A549 treated with dexamethasone at 1 μM for 4 hours (cell line): ENCODE data around the gene ATXN10. TPM values are rescaled to one million over a fixed set of nuclear protein-coding genes. Genes with fewer than 3 reads are reported as not detected.

ENCODE experiments used
- total RNA-seq: library from RNA; stranded (reverse); fragments of 200-300 nt; extraction: Qiagen RNA extraction; gene quantifications from 5 replicates; pipeline ENCODE4 v1.2.3, GENCODE V29; 2022

Gene ATXN10, protein sequence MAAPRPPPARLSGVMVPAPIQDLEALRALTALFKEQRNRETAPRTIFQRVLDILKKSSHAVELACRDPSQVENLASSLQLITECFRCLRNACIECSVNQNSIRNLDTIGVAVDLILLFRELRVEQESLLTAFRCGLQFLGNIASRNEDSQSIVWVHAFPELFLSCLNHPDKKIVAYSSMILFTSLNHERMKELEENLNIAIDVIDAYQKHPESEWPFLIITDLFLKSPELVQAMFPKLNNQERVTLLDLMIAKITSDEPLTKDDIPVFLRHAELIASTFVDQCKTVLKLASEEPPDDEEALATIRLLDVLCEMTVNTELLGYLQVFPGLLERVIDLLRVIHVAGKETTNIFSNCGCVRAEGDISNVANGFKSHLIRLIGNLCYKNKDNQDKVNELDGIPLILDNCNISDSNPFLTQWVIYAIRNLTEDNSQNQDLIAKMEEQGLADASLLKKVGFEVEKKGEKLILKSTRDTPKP
- 91.5 to 115 TPM (median 98.8 TPM) in 5 replicates for total RNA-seq

DNA sequence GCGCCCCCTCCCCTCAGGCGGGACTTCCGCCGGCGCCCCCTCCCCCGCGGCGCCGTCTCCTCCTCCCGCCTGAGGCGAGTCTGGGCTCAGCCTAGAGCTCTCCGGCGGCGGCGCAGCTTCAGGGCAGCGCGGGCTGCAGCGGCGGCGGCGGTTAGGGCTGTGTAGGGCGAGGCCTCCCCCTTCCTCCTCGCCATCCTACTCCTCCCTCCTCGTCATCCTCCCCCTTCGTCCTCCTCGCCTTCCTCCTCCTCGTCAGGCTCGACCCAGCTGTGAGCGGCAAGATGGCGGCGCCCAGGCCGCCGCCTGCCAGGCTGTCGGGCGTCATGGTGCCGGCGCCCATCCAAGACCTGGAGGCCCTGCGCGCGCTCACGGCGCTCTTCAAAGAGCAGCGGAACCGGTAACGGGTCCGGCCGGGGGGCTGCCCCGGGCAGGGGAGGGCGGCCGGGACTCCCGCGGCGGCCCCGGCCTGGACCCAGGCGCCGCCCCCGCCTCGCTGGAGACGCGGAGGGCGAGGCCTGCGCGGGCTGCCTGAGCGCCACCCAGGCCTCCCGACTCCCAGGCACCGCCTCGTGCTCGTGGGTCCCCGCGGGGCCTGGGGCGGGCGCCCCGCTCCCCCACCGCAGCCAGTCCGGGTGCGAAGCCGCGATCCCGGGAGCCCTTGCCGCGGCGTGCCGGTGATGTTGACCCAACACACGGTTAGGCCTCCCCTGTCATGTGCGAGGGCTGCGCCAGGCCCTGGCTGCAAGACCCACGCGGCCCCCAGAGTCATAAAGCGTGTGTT is at the start of gene ATXN10:
ATXN10 (plus strand) TSS at position 52 of the 781 bp plus-strand sequence; CDS start at position 282, 230 bp downstream.

Other genes starting within 250 kb of the ATXN10 start
- gene FBLN1, start 169.0 kb upstream of the ATXN10 start, total RNA-seq = 37.5 to 56.5 TPM (median 51.5 TPM) in 5 replicates